Right ventricle myocardium inferior (tissue), 1 donor: ENCODE measurements around the gene ZNF239. TPM values are rescaled to one million over a fixed set of nuclear protein-coding genes. Genes with fewer than 3 reads are reported as not detected.
"Not testable (repeated sequence)": the region's sequence is repeated elsewhere in the genome, so short reads cannot be mapped to it uniquely, and the experiment has no call there.

Experiments
- ATAC-seq: fragments of 200-7000 bp; cut with Tn5 transposase; one replicate; pipeline ENCODE4 v1.9.1; 2020; ENCODE audit warnings: mild to moderate bottlenecking, moderate library complexity
- DNase-seq: peaks from one replicate; pipeline ENCODE4 v3.0.0; 2021; ENCODE audit errors: missing footprints
- intact Hi-C: fragments of 100-400 bp; cut with DNase I; formaldehyde crosslinking; loops from one replicate; pipeline ENCODE4 v1.11.0; 2022
- long read RNA-seq: library from polyadenylated mRNA; unstranded; transcript quantifications from one replicate; pipeline ENCODE4 v2.0.0, GENCODE V29; 2021
- total RNA-seq: library from RNA; stranded (reverse); fragmentation: NEBNext Ultra II Directional; extraction: Animal tissue kit (Norgen Biotek cat#: 25700); gene quantifications from one replicate; pipeline ENCODE4 v1.2.1, GENCODE V29; 2021
- donor health status: DM: no; HTN: yes; CAD: no; lungs with severe emphysema.

ZNF239 gene
- total RNA-seq = 2.5 TPM
- long read RNA-seq, partial matches to known transcripts = 0 of 1 reads
- long read RNA-seq, other reads (novel, unspliced or antisense) = 1 of 1 reads

- DNase-seq (peak; percentile 94), ATAC-seq (peak; percentile 99)
- intact Hi-C loops = no loop called here
Measured at GRCh38 chr10:43574001-43574892, at the start of gene ZNF239. Gene ZNF239 (minus strand): TSS chr10:43574616. CDS start chr10:43558079, 16,537 bp downstream.

DNA sequence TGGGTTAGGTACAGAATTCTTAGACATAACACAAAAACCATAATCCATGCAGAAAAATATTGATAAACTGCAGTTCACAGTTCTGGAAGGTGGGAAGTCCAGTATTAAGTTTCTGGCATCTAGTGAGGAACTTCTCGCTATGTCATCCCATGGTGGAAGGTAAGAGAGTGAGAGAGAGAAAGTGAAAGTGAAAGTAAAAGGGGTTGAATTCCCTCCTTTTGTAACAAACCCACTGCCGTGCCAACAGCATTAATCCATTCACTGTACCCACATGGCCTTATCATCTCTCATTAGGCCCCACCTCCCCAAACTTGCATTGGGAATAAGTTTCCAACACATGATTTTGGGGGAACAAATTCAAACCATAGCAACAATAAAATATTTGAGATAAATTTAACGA, 48.9 kb upstream of the ZNF239 start:
- intact Hi-C loops = no loop called here
- no peak for DNase-seq
- ATAC-seq = no peak

DNA sequence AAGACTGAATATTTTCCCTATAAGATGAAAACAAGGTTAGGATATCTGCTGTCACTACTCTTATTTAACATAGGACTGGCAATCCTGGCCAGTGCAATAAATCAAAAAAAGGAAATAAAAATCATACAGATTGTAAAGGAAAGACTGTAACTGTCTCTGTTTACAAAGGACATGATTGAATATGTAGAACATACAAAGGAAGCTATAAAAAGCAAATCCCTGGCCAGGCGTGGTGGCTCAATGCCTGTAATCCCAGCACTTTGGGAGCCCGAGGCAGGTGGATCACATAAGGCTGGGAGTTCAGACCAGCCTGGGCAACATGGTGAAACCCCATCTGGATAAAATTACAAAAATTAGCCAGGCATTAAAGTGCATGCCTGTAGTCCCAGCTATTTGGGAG, 47.6 kb upstream of the ZNF239 start:
- no peak for DNase-seq
- intact Hi-C loops = no loop called here

GRCh38 chr10:43619368-43619767, 45.0 kb upstream of the ZNF239 start:
- intact Hi-C loops = no loop called here
- DNase-seq (no peak), ATAC-seq (no peak)

More for the DNA sequence above, 47.6 kb upstream of the ZNF239 start:
- ATAC-seq = no peak

DNA sequence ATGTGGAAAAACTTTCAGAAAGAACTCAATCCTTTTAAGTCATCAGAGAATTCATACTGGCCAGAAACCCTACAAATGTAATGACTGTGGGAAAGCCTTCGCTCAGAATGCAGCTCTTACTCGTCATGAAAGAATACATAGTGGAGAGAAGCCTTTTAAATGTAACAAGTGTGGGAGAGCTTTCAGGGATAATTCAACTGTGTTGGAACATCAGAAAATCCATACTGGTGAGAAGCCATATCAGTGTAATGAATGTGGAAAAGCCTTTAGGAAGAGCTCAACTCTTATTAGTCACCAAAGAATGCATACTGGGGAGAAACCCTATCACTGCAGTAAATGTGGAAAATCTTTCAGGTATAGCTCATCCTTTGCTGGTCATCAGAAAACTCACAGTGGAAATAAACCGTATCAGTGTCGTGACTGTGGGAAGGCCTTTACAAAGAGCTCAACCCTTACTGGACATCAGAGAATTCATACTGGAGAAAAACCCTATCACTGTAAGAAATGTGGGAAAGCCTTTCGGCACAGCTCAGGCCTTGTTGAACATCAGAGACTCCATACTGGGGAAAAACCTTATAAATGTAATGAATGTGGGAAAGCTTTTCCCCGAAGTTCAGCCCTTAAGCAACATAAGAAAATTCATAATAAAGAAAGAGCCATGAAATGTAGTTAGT, 42.4 kb upstream of the ZNF239 start:
- ATAC-seq (no peak), DNase-seq (no peak)
- intact Hi-C loops = no loop called here

DNA sequence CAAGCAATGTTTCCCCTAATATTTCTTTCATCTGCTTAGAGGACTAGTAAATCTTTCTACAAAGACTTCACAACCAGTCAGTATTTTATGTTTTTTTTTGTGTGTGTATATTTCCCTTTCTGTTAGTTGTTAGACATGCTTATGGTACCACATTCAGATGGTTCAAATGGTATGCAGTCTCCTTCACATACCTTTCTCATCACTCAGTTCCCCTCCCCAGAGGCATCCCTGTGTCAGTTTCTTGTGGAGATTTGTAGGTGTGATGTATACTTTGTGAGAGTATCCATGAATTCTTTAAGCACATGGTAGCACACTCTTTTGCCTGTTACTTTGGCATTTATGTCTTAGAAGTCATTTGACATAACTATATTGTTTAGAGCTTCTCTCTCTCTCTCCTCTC, 36.2 kb upstream of the ZNF239 start:
- DNase-seq (no peak), ATAC-seq (no peak)
- intact Hi-C loops = no loop called here

GRCh38 chr10:43607199-43607573, 32.8 kb upstream of the ZNF239 start:
- ATAC-seq (no peak), DNase-seq (no peak)
- intact Hi-C loops = no loop called here

DNA sequence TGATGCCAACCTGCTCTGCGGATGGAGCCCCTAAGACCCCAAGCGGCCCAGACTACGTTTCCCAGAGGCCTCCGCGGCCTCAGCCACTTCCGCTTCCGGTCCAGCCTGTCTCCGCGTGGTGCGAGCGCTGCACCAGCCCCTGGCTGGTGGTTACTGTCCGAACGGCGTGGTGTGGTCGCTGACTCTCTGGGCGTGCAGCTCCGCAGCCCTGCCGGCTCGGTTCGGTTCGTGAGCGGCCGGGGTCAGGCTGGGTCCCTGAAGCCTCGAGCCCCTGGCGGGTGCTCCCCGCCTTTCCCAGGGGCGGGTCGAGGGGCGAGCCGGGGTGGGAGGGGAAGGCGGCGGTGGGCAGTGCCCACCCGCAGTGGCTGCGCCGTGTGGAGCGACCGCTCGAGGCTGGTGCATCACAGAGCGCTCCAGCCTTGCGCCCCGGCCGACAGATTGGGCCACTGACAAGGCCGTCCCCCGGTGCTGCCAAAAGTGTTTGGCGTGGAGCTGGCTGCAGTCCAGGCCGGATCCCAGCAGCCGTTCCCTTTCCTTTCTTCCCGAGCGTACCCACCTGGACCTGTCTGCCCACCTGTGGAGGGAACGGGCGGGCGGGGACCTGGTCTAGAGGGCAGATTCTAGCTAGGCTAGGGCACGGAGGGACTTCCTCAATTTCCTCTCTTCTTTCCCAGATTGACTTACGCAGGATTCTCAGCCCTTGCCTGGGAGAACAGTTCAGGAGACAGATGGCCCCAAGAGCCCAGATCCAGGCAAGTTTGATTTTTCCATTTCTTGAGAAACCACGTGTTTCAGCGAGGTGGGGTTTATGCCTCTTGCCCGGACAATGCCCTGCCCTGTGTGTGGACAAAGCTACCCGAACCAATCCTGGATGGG, 32.1 kb upstream of the ZNF239 start, which contains the start of gene ZNF485:
Gene ZNF485 (plus strand): TSS at position 116 of the 876 bp plus-strand sequence. CDS start 613 bp downstream, at position 729.
- intact Hi-C loops = no loop called here
- ATAC-seq (peak; percentile 96), DNase-seq (peak; percentile 85)

DNA sequence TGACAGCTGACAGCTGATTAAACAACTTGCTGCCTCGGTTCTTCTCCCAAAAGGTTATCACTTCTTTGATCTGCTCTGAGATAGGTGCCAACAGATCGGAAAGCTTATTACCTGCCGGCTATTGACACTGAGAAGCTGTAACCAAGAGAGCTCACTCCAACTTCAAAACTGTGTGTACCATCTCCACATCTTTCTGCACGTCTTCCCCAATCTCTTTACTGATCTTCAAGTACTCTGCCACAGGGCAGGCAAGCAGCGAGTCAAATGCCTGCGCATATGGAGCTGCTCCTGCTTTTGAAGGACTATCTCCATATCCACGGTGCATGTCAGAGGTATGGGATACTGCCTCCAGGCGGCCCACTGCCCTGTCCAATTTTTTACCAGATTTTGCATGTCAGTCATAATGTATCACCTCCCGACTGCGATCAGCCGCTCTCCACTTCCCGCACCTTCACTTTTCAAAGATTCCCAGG, 31.5 kb upstream of the ZNF239 start:
- ATAC-seq (peak; percentile 18), DNase-seq (no peak)
- intact Hi-C loops = no loop called here

- ATAC-seq, intact Hi-C loops, DNase-seq: not testable (repeated sequence)
Measured at GRCh38 chr10:43601576-43601975, 27.2 kb upstream of the ZNF239 start.

- no peak for DNase-seq
- no peak for ATAC-seq
- intact Hi-C loops = no loop called here
Measured at GRCh38 chr10:43599333-43599732, 24.9 kb upstream of the ZNF239 start.

GRCh38 chr10:43598446-43598845, 24.0 kb upstream of the ZNF239 start:
- ATAC-seq (no peak), DNase-seq (no peak)
- intact Hi-C loops = no loop called here

DNA sequence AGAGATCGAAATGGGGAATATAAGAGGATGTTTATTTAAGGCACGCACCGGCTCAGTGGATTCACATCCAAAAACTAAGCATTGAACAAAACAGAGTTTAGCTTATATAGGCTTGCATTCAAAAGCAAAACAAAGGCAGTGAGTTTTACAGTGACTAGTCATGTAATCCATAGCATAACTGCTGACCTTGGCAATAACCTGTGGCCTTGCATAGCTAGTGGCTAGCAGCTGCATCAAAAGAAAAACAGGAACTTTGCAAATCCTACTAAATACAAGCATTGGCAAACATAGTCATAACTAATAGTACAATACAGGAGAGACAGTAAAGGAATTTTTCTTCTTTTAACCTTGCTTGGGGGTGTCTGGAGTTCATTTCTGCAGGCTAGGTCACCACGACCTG, 22.1 kb upstream of the ZNF239 start:
- intact Hi-C loops = no loop called here
- ATAC-seq (no peak), DNase-seq (no peak)

DNA sequence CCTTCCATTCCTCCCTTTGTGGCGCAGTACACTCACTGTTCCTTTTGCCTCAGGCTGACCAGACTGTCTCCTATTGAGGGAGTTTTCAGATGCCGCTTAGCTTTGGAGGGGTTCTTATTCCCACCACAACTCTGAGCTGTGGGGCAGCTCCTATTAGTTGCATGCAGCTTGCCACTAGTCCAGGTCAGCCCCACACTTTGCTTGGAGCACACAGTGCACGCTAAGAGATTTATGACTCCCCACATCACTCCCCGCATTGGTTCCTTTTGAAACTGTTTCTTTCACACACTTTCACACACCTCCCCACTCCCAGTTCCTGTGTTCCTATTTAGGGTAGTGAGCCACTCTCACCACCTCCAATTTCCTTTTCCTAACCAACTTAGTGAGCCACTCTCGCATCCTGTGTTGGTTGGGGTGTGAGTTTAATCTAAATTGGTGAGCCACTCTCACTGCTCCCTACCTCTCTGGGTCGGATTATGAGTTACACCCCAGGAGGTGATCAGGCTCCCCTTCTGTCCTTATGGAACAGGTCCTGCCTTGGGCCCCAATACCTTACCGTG, 21.4 kb upstream of the ZNF239 start:
- intact Hi-C loops = no loop called here
- DNase-seq (no peak), ATAC-seq (peak; percentile 23)

GRCh38 chr10:43594944-43595589, 20.7 kb upstream of the ZNF239 start:
- DNase-seq (no peak), ATAC-seq (peak; percentile 41)
- intact Hi-C loops = no loop called here

GRCh38 chr10:43591303-43591904, 17.0 kb upstream of the ZNF239 start:
- intact Hi-C loops = no loop called here
- ATAC-seq (no peak), DNase-seq (no peak)

- intact Hi-C loops, DNase-seq: not testable (repeated sequence)
Measured at GRCh38 chr10:43586730-43587115, 12.3 kb upstream of the ZNF239 start.

More at GRCh38 chr10:43586730-43587115, 12.3 kb upstream of the ZNF239 start:
- not testable (repeated sequence) for ATAC-seq
